H9 (cell line): ENCODE data around the gene NUDCD2. TPM values are rescaled to one million over a fixed set of nuclear protein-coding genes. Genes with fewer than 3 reads are reported as not detected.

Source experiments
- DNase-seq: peaks from one replicate; pipeline ENCODE4 v3.0.0-alpha.2; 2017
- H2AFZ ChIP-seq: one replicate; pipeline ENCODE4 v1.6.1; 2013; ENCODE audit warnings: mild to moderate bottlenecking, low read length, control low read depth, moderate library complexity
- H2AK5ac ChIP-seq: 2 replicates; pipeline ENCODE4 v1.6.1; 2013; ENCODE audit warnings: low read length, control low read depth, mixed read lengths; ENCODE audit not compliant: insufficient read length
- H2BK120ac ChIP-seq: one replicate; pipeline ENCODE4 v1.6.1; 2013; ENCODE audit warnings: low read depth, mild to moderate bottlenecking, low read length, control low read depth, inconsistent platforms; ENCODE audit not compliant: poor library complexity, severe bottlenecking
- H2BK12ac ChIP-seq: 2 replicates; pipeline ENCODE4 v1.6.1; 2013; ENCODE audit warnings: low read length, control low read depth, mixed read lengths, low read depth; ENCODE audit not compliant: insufficient read length
- H2BK15ac ChIP-seq: 2 replicates; pipeline ENCODE4 v1.6.1; 2013; ENCODE audit warnings: low read depth, low read length, control low read depth
- H2BK20ac ChIP-seq: one replicate; pipeline ENCODE4 v1.6.1; 2013; ENCODE audit warnings: low read depth, mild to moderate bottlenecking, low read length, control low read depth, inconsistent platforms; ENCODE audit not compliant: poor library complexity, severe bottlenecking
- H2BK5ac ChIP-seq: 2 replicates; pipeline ENCODE4 v1.6.1; 2013; ENCODE audit warnings: low read length, control low read depth, mixed read lengths; ENCODE audit not compliant: insufficient read length
- H3K14ac ChIP-seq: 2 replicates; pipeline ENCODE4 v1.6.1; 2013; ENCODE audit warnings: low read length, control low read depth; ENCODE audit not compliant: insufficient read depth
- H3K18ac ChIP-seq: 2 replicates; pipeline ENCODE4 v1.6.1; 2013; ENCODE audit warnings: low read depth, mild to moderate bottlenecking, mixed read lengths, low read length, control low read depth; ENCODE audit not compliant: insufficient read length
- H3K23ac ChIP-seq: 2 replicates; pipeline ENCODE4 v1.6.1; 2013; ENCODE audit warnings: low read length, control low read depth, mixed read lengths, low read depth; ENCODE audit not compliant: insufficient read length
- H3K23me2 ChIP-seq: 2 replicates; pipeline ENCODE4 v1.6.1; 2013; ENCODE audit warnings: low read depth, mild to moderate bottlenecking, mixed read lengths, low read length, control low read depth; ENCODE audit not compliant: insufficient read length, poor library complexity, severe bottlenecking
- H3K27ac ChIP-seq: 2 replicates; pipeline ENCODE4 v1.5.1; 2013; ENCODE audit warnings: low read length, control low read depth, mixed read lengths, low read depth; ENCODE audit not compliant: insufficient read length
- H3K27me3 ChIP-seq: 2 replicates; pipeline ENCODE4 v1.6.1; 2013; ENCODE audit warnings: low read length, control low read depth, inconsistent platforms; ENCODE audit not compliant: insufficient read depth
- H3K4ac ChIP-seq: 2 replicates; pipeline ENCODE4 v1.6.1; 2013; ENCODE audit warnings: low read depth, mild to moderate bottlenecking, control low read depth, inconsistent platforms, low read length, moderate library complexity
- H3K4me1 ChIP-seq: 2 replicates; pipeline ENCODE4 v1.6.1; 2013; ENCODE audit warnings: low read length, control low read depth, inconsistent platforms; ENCODE audit not compliant: insufficient read depth
- H3K4me2 ChIP-seq: 2 replicates; pipeline ENCODE4 v1.6.1; 2013; ENCODE audit warnings: low read length, control low read depth, mixed read lengths; ENCODE audit not compliant: insufficient read length, insufficient read depth
- H3K56ac ChIP-seq: 2 replicates; pipeline ENCODE4 v1.6.1; 2013; ENCODE audit warnings: low read depth, mild to moderate bottlenecking, mixed read lengths, low read length, control low read depth; ENCODE audit not compliant: insufficient read length
- H3K79me1 ChIP-seq: 2 replicates; pipeline ENCODE4 v1.6.1; 2013; ENCODE audit warnings: low read depth, mild to moderate bottlenecking, moderate library complexity, low read length, control low read depth, inconsistent platforms; ENCODE audit not compliant: insufficient read depth, poor library complexity, severe bottlenecking
- H3K79me2 ChIP-seq: 2 replicates; pipeline ENCODE4 v1.6.1; 2013; ENCODE audit warnings: low read length, control low read depth, inconsistent platforms; ENCODE audit not compliant: insufficient read depth
- H3K9ac ChIP-seq: 2 replicates; pipeline ENCODE4 v1.6.1; 2013; ENCODE audit warnings: low read length, control low read depth, mixed read lengths; ENCODE audit not compliant: insufficient read length; ENCODE audit errors: extremely low read depth
- H3K9me3 ChIP-seq: one replicate; pipeline ENCODE4 v1.6.1; 2013; ENCODE audit warnings: low read depth, low read length, inconsistent platforms; ENCODE audit not compliant: control insufficient read depth
- H3T11ph ChIP-seq: one replicate; pipeline ENCODE4 v1.6.1; 2013; ENCODE audit warnings: mild to moderate bottlenecking, low read length, control low read depth, inconsistent platforms
- H4K20me1 ChIP-seq: one replicate; pipeline ENCODE4 v1.6.1; 2013; ENCODE audit not compliant: control insufficient read depth, insufficient read length, insufficient read depth
- H4K5ac ChIP-seq: 2 replicates; pipeline ENCODE4 v1.6.1; 2013; ENCODE audit warnings: low read depth, mild to moderate bottlenecking, mixed read lengths, low read length, control low read depth; ENCODE audit not compliant: insufficient read length
- H4K8ac ChIP-seq: replicated peaks from 2 replicates; pipeline ENCODE4 v1.6.1; 2013; ENCODE audit warnings: low read length, control low read depth, mixed read lengths, low read depth; ENCODE audit not compliant: insufficient read length
- H4K91ac ChIP-seq: 2 replicates; pipeline ENCODE4 v1.6.1; 2013; ENCODE audit warnings: low read depth, mild to moderate bottlenecking, moderate library complexity, mixed read lengths, low read length, control low read depth; ENCODE audit not compliant: insufficient read length
- H3K27ac Mint-ChIP-seq, 3 experiments: 2 replicates in 2 of 3; 3 replicates in 1 of 3; pipeline ENCODE4 v1.8.0; 2020 to 2021; ENCODE audit warnings: mixed read lengths in 3 of 3, mild to moderate bottlenecking in 1 of 3, moderate library complexity in 1 of 3
- H3K27me3 Mint-ChIP-seq: 2 replicates; pipeline ENCODE4 v1.8.0; 2021; ENCODE audit warnings: low read depth, mild to moderate bottlenecking, moderate library complexity, mixed read lengths
- H3K36me3 Mint-ChIP-seq, 3 experiments: 2 replicates in 2 of 3; 3 replicates in 1 of 3; pipeline ENCODE4 v1.8.0; 2020 to 2021; ENCODE audit warnings: low read depth in 3 of 3, mixed read lengths in 3 of 3; ENCODE audit not compliant: insufficient read depth in 1 of 3
- H3K4me1 Mint-ChIP-seq, 2 experiments: 2 replicates each; pipeline ENCODE4 v1.8.0; 2020; ENCODE audit warnings: mixed read lengths in 2 of 2
- H3K4me3 Mint-ChIP-seq, 2 experiments: 2 replicates in 1 of 2; 3 replicates in 1 of 2; pipeline ENCODE4 v1.8.0; 2020 to 2021; ENCODE audit warnings: mild to moderate bottlenecking in 2 of 2, mixed read lengths in 2 of 2, moderate library complexity in 1 of 2
- H3K9me3 Mint-ChIP-seq, 2 experiments: 2 replicates in 1 of 2; 3 replicates in 1 of 2; pipeline ENCODE4 v1.8.0; 2020; ENCODE audit warnings: mild to moderate bottlenecking in 2 of 2, mixed read lengths in 2 of 2, moderate library complexity in 1 of 2
- CTCF ChIP-seq: fragments of 200-600 bp; sonication (generic); conservative IDR thresholded peaks from 3 replicates; pipeline ENCODE4 v1.8.0; 2021; ENCODE audit warnings: antibody characterized with exemption, mild to moderate bottlenecking
- WGBS: extraction: QIAGEN DNeasy Blood & Tissue Kit; methylation state at CpG from one replicate; pipeline ENCODE4 v1.1.7; 2013; ENCODE audit warnings: missing lambda C conversion rate, low lambda C conversion rate, mixed read lengths; ENCODE audit not compliant: insufficient read length; ENCODE audit errors: extremely low coverage; 5-methylcytosine and 5-hydroxymethylcytosine counted together
- total RNA-seq: library from RNA; stranded (reverse); gene quantifications from 2 replicates; pipeline ENCODE4 v1.2.1, GENCODE V29; 2021

Gene NUDCD2
- total RNA-seq, 1 experiment from 2014 or later, result 42.2 TPM

- Histone ChIP-seq H3K27me3 (no peaks in the 10 kb centered on the region), H2AFZ (no peak overlapping the region), H4K20me1 (no peaks in the 10 kb centered on the region), H3K23ac (no peak overlapping the region), H4K5ac (no peak overlapping the region), H2AK5ac (no peak overlapping the region), H3K27ac (no peak overlapping the region), H3K9me3 (no peaks in the 10 kb centered on the region), H3K4ac (no peak overlapping the region), H3K9ac (no peak overlapping the region), H3K18ac (no peak overlapping the region), H2BK5ac (no peak overlapping the region), H3K4me2 (no peak overlapping the region), H3T11ph (no peak overlapping the region), H2BK15ac (no peak overlapping the region), H2BK20ac (no peak overlapping the region), H3K23me2 (no peaks in the 10 kb centered on the region), H3K56ac (no peak overlapping the region), H3K79me2 (no peaks in the 10 kb centered on the region), H2BK120ac (no peak overlapping the region), H3K4me1 (no peaks in the 10 kb centered on the region), H4K8ac (no peak overlapping the region), H3K79me1 (no peaks in the 10 kb centered on the region), H3K14ac (no peak overlapping the region), H4K91ac (no peak overlapping the region), H2BK12ac (no peak overlapping the region)
- Mint-ChIP-seq H3K4me3 (no peak overlapping the region), H3K4me1 (peaks cover 2 to 7% of the 10 kb centered on the region in 2 experiments; a peak in 2 of 4 replicates), H3K27me3 (no peaks in the 10 kb centered on the region), H3K27ac (peak overlapping the region in 1 of 3 experiments; percentile 92; a peak in 2 of 7 replicates), H3K9me3 (no peaks in the 10 kb centered on the region), H3K36me3 (peaks cover 32 to 71% (median 60%) of the 10 kb centered on the region in 3 experiments)
- DNase-seq, result no peak
- WGBS, result no CpG with 5 or more reads among the region's 3 CpGs
- TF ChIP-seq CTCF, result no peak
These were observed 12.0 kb downstream of the NUDCD2 start for GRCh38 chr5:163447875-163448274.
